IgD-negative memory B cell (primary cell): ENCODE data around the gene ELL2. TPM values are rescaled to one million over a fixed set of nuclear protein-coding genes. Genes with fewer than 3 reads are reported as not detected.
A peak's percentile ranks its signal among the peaks of the same experiment; 100 is the strongest.

Experiments used
- H3K27ac Mint-ChIP-seq, 3 donors: one replicate each; pipeline ENCODE4 v1.8.0; 2020 to 2022; ENCODE audit warnings: mild to moderate bottlenecking in 3 of 3, mixed read lengths in 3 of 3, moderate library complexity in 1 of 3
- H3K27me3 Mint-ChIP-seq: one replicate; pipeline ENCODE4 v1.8.0; 2021; ENCODE audit warnings: mixed read lengths
- H3K36me3 Mint-ChIP-seq: one replicate; pipeline ENCODE4 v1.8.0; 2020; ENCODE audit warnings: mild to moderate bottlenecking, mixed read lengths
- H3K4me1 Mint-ChIP-seq, 3 donors: one replicate each; pipeline ENCODE4 v1.8.0; 2020 to 2022; ENCODE audit warnings: mixed read lengths in 3 of 3, mild to moderate bottlenecking in 1 of 3
- H3K4me3 Mint-ChIP-seq, 4 donors: one replicate each; pipeline ENCODE4 v1.8.0; 2020 to 2022; ENCODE audit warnings: mild to moderate bottlenecking in 4 of 4, mixed read lengths in 4 of 4, moderate library complexity in 3 of 4
- H3K9me3 Mint-ChIP-seq, 3 donors: one replicate each; pipeline ENCODE4 v1.8.0; 2020 to 2021; ENCODE audit warnings: mixed read lengths in 3 of 3, mild to moderate bottlenecking in 1 of 3
- polyA plus RNA-seq: library from polyadenylated mRNA; unstranded; fragments of 300-500 nt; fragmentation: Illumina TruSeq; gene quantifications from one replicate; pipeline ENCODE4 v1.2.3, GENCODE V29; 2021

ELL2 gene
- polyA plus RNA-seq, 1 donor from 2014 or later, result 9.9 TPM

- H3K36me3 Mint-ChIP-seq, result peaks cover 4% of the 10 kb centered on the region
- peaks cover 35 to 49% (median 39%) of the 10 kb centered on the region in 3 donors for H3K4me1 Mint-ChIP-seq
- no peaks in the 10 kb centered on the region for H3K9me3 Mint-ChIP-seq
- H3K27ac Mint-ChIP-seq, result no peak overlapping the region
- H3K27me3 Mint-ChIP-seq, result no peaks in the 10 kb centered on the region
- H3K4me3 Mint-ChIP-seq, result peak overlapping the region in 1 of 4 donors; percentile 39
Observed at GRCh38 chr5:95921501-95921900, 40.1 kb downstream of the ELL2 start.

GRCh38 chr5:95920822-95921221, 40.8 kb downstream of the ELL2 start:
- Mint-ChIP-seq H3K27me3 (no peaks in the 10 kb centered on the region), H3K4me3 (no peak overlapping the region), H3K36me3 (peaks cover 7% of the 10 kb centered on the region), H3K4me1 (peaks cover 35 to 51% (median 42%) of the 10 kb centered on the region in 3 donors), H3K27ac (no peak overlapping the region), H3K9me3 (no peaks in the 10 kb centered on the region)

GRCh38 chr5:95919658-95920057, 42.0 kb downstream of the ELL2 start:
- no peak overlapping the region for H3K27ac Mint-ChIP-seq
- peaks cover 7% of the 10 kb centered on the region for H3K36me3 Mint-ChIP-seq
- peak overlapping the region in 1 of 4 donors; percentile 27 for H3K4me3 Mint-ChIP-seq
- H3K4me1 Mint-ChIP-seq, result peaks cover 29 to 47% (median 36%) of the 10 kb centered on the region in 3 donors
- H3K27me3 Mint-ChIP-seq, result no peaks in the 10 kb centered on the region
- no peaks in the 10 kb centered on the region for H3K9me3 Mint-ChIP-seq

GRCh38 chr5:95918421-95919006, 43.1 kb downstream of the ELL2 start:
- H3K36me3 Mint-ChIP-seq, result peaks cover 9% of the 10 kb centered on the region
- H3K27ac Mint-ChIP-seq, result no peak overlapping the region
- no peaks in the 10 kb centered on the region for H3K27me3 Mint-ChIP-seq
- no peak overlapping the region for H3K4me3 Mint-ChIP-seq
- H3K4me1 Mint-ChIP-seq, result peaks cover 21 to 35% (median 27%) of the 10 kb centered on the region in 3 donors
- no peaks in the 10 kb centered on the region for H3K9me3 Mint-ChIP-seq

GRCh38 chr5:95917207-95917606, 44.4 kb downstream of the ELL2 start:
- no peaks in the 10 kb centered on the region for H3K27me3 Mint-ChIP-seq
- H3K36me3 Mint-ChIP-seq, result peaks cover 12% of the 10 kb centered on the region
- no peak overlapping the region for H3K27ac Mint-ChIP-seq
- H3K4me1 Mint-ChIP-seq, result peaks cover 17 to 37% (median 24%) of the 10 kb centered on the region in 3 donors
- H3K9me3 Mint-ChIP-seq, result no peaks in the 10 kb centered on the region
- no peak overlapping the region for H3K4me3 Mint-ChIP-seq

- Mint-ChIP-seq H3K9me3 (no peaks in the 10 kb centered on the region), H3K27me3 (no peaks in the 10 kb centered on the region), H3K4me3 (no peak overlapping the region), H3K36me3 (peaks cover 13% of the 10 kb centered on the region), H3K4me1 (peaks cover 17 to 39% (median 24%) of the 10 kb centered on the region in 3 donors), H3K27ac (no peak overlapping the region)
Observed at GRCh38 chr5:95916687-95917085, 45.0 kb downstream of the ELL2 start.

- no peaks in the 10 kb centered on the region for H3K27me3 Mint-ChIP-seq
- peak overlapping the region in 1 of 4 donors; percentile 19 for H3K4me3 Mint-ChIP-seq
- peaks cover 17% of the 10 kb centered on the region for H3K36me3 Mint-ChIP-seq
- peaks cover 19 to 36% (median 24%) of the 10 kb centered on the region in 3 donors for H3K4me1 Mint-ChIP-seq
- H3K9me3 Mint-ChIP-seq, result no peaks in the 10 kb centered on the region
- no peak overlapping the region for H3K27ac Mint-ChIP-seq
Observed at GRCh38 chr5:95915999-95916686, 45.5 kb downstream of the ELL2 start.

- Mint-ChIP-seq H3K27ac (no peak overlapping the region), H3K4me3 (no peak overlapping the region), H3K36me3 (peaks cover 26% of the 10 kb centered on the region), H3K27me3 (no peaks in the 10 kb centered on the region), H3K4me1 (peaks cover 13 to 22% (median 15%) of the 10 kb centered on the region in 3 donors), H3K9me3 (no peaks in the 10 kb centered on the region)
Observed at GRCh38 chr5:95913663-95914062, 48.0 kb downstream of the ELL2 start.

- H3K27me3 Mint-ChIP-seq, result no peaks in the 10 kb centered on the region
- H3K4me1 Mint-ChIP-seq, result peaks cover 9 to 19% (median 12%) of the 10 kb centered on the region in 3 donors
- H3K4me3 Mint-ChIP-seq, result no peak overlapping the region
- H3K27ac Mint-ChIP-seq, result peak overlapping the region in 1 of 3 donors; percentile 63
- peaks cover 25% of the 10 kb centered on the region for H3K36me3 Mint-ChIP-seq
- H3K9me3 Mint-ChIP-seq, result no peaks in the 10 kb centered on the region
Observed at GRCh38 chr5:95912029-95912428, 49.6 kb downstream of the ELL2 start.

GRCh38 chr5:95910521-95910920, 51.1 kb downstream of the ELL2 start:
- Mint-ChIP-seq H3K9me3 (no peaks in the 10 kb centered on the region), H3K4me1 (peaks cover 0 to 6% (median 3%) of the 10 kb centered on the region in 3 donors), H3K36me3 (peaks cover 22% of the 10 kb centered on the region), H3K4me3 (peak overlapping the region in 1 of 4 donors; percentile 30), H3K27ac (no peak overlapping the region), H3K27me3 (no peaks in the 10 kb centered on the region)

- peaks cover 23% of the 10 kb centered on the region for H3K36me3 Mint-ChIP-seq
- no peak overlapping the region for H3K4me3 Mint-ChIP-seq
- peaks cover 0 to 4% (median 3%) of the 10 kb centered on the region in 3 donors for H3K4me1 Mint-ChIP-seq
- no peaks in the 10 kb centered on the region for H3K9me3 Mint-ChIP-seq
- no peaks in the 10 kb centered on the region for H3K27me3 Mint-ChIP-seq
- H3K27ac Mint-ChIP-seq, result no peak overlapping the region
Observed at GRCh38 chr5:95909738-95910137, 51.9 kb downstream of the ELL2 start.

GRCh38 chr5:95908799-95909198, 52.9 kb downstream of the ELL2 start:
- Mint-ChIP-seq H3K27ac (no peak overlapping the region), H3K36me3 (peaks cover 23% of the 10 kb centered on the region), H3K27me3 (no peaks in the 10 kb centered on the region), H3K9me3 (no peaks in the 10 kb centered on the region), H3K4me1 (peaks cover 0 to 4% (median 3%) of the 10 kb centered on the region in 3 donors), H3K4me3 (no peak overlapping the region)

GRCh38 chr5:95907740-95908706, 53.6 kb downstream of the ELL2 start:
- H3K4me1 Mint-ChIP-seq, result peaks cover 0 to 5% (median 4%) of the 10 kb centered on the region in 3 donors
- no peak overlapping the region for H3K4me3 Mint-ChIP-seq
- H3K9me3 Mint-ChIP-seq, result no peaks in the 10 kb centered on the region
- peaks cover 20% of the 10 kb centered on the region for H3K36me3 Mint-ChIP-seq
- H3K27ac Mint-ChIP-seq, result peak overlapping the region in 1 of 3 donors; percentile 25
- H3K27me3 Mint-ChIP-seq, result no peaks in the 10 kb centered on the region

- no peaks in the 10 kb centered on the region for H3K9me3 Mint-ChIP-seq
- H3K4me1 Mint-ChIP-seq, result peaks cover 0 to 5% (median 1%) of the 10 kb centered on the region in 3 donors
- H3K36me3 Mint-ChIP-seq, result peaks cover 21% of the 10 kb centered on the region
- H3K27me3 Mint-ChIP-seq, result no peaks in the 10 kb centered on the region
- no peak overlapping the region for H3K27ac Mint-ChIP-seq
- H3K4me3 Mint-ChIP-seq, result no peak overlapping the region
Observed at GRCh38 chr5:95907067-95907705, 54.5 kb downstream of the ELL2 start.
